Activated CD8-positive, alpha-beta memory T cell treated with anti-CD3 and anti-CD28 coated beads for 36 hours (primary cell): Measurements from ENCODE around the gene CHAC1. TPM values are rescaled to one million over a fixed set of nuclear protein-coding genes. Genes with fewer than 3 reads are reported as not detected.

Experiments used
- CTCF ChIA-PET: fragments of 350-600 bp; sonication (Branson Sonifier 250); formaldehyde crosslinking; loops from one replicate; lab custom pipeline; 2021; ENCODE audit warnings: antibody characterized with exemption; lab: Charles Lee
- POLR2A ChIA-PET: fragments of 350-600 bp; sonication (Branson Sonifier 250); formaldehyde crosslinking; loops from one replicate; lab custom pipeline; 2021; ENCODE audit warnings: antibody characterized with exemption; lab: Charles Lee
- total RNA-seq, 2 experiments: library from RNA; stranded (reverse); gene quantifications; one replicate each; pipeline ENCODE4 v1.2.3, GENCODE V29; 2021

CHAC1 gene, protein sequence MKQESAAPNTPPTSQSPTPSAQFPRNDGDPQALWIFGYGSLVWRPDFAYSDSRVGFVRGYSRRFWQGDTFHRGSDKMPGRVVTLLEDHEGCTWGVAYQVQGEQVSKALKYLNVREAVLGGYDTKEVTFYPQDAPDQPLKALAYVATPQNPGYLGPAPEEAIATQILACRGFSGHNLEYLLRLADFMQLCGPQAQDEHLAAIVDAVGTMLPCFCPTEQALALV
- total RNA-seq = 10 to 100 TPM; 24.6 to 25.2 TPM

DNA sequence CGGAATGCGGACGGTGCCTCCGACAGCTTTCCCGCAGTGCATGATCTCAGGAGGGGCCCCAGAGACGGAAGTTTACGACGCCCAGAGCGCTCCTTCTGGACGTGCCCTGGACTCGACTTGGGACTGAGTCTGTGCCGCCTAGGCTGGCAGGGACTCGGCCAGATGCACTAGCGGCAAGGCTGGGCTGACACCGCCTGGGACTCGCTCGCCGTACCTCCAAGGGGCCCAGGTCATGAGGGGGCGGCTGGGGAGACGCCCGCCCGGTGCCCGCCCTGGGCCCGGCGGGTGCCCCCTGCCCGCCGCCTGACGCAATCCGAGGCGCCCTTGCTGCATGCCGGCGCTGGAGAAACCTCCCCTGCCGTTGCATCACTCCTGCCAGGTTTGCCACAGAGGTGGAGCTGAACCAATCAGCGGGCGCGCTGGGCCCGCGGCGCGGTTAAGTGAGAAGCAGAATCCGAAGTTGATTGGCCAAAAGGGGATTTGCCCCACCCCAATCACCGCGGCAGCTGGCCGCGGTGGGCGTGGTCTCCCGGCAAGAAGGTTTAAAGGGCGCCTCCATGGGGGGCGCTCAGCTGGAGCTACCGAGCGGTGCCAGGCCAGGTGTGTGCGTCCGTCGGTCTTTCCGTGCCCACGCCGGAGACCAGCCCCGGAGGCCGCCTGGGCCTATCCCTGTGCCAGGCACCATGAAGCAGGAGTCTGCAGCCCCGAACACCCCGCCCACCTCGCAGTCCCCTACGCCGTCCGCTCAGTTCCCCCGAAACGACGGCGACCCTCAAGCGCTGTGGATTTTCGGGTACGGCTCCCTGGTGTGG lies at the start of gene CHAC1:
CHAC1 (plus strand) TSS at position 571 of the 812 bp plus-strand sequence; CDS start at position 684, 113 bp downstream.
- CTCF ChIA-PET = interaction anchor here (0.6 to 3.6 kb wide), 10 partner anchors 11 to 338 kb away, joined by 3 to 28 read pairs (median 4); partner anchors contain the start of gene VPS18
- POLR2A ChIA-PET = interaction anchor here (0.6 to 4.1 kb wide), 7 partner anchors 10 to 146 kb away, joined by 3 to 36 read pairs (median 3); partner anchors contain the start of genes DNAJC17 and VPS18

GRCh38 chr15:40904552-40905201 lies 48.6 kb upstream of the CHAC1 start:
- ChIA-PET POLR2A (interaction anchor here (0.7 to 1.0 kb wide), 2 partner anchors 50 to 681 kb away, joined by 3 read pairs; no protein-coding TSS in a partner anchor), CTCF (interaction anchor here (0.6 to 6.5 kb wide), 16 partner anchors 8 to 428 kb away, joined by 3 to 71 read pairs (median 6); partner anchors contain the start of genes CHAC1, DLL4, NUSAP1 and OIP5)

- ChIA-PET POLR2A (interaction anchor here (0.6 to 1.5 kb wide), 4 partner anchors 9 to 109 kb away, joined by 3 to 5 read pairs (median 4); no protein-coding TSS in a partner anchor), CTCF (interaction anchor here (0.6 to 6.5 kb wide), 20 partner anchors 9 to 394 kb away, joined by 3 to 71 read pairs (median 5); partner anchors contain the start of genes DLL4 and VPS18)
These were observed 46.9 kb upstream of the CHAC1 start for GRCh38 chr15:40906091-40906990.

DNA sequence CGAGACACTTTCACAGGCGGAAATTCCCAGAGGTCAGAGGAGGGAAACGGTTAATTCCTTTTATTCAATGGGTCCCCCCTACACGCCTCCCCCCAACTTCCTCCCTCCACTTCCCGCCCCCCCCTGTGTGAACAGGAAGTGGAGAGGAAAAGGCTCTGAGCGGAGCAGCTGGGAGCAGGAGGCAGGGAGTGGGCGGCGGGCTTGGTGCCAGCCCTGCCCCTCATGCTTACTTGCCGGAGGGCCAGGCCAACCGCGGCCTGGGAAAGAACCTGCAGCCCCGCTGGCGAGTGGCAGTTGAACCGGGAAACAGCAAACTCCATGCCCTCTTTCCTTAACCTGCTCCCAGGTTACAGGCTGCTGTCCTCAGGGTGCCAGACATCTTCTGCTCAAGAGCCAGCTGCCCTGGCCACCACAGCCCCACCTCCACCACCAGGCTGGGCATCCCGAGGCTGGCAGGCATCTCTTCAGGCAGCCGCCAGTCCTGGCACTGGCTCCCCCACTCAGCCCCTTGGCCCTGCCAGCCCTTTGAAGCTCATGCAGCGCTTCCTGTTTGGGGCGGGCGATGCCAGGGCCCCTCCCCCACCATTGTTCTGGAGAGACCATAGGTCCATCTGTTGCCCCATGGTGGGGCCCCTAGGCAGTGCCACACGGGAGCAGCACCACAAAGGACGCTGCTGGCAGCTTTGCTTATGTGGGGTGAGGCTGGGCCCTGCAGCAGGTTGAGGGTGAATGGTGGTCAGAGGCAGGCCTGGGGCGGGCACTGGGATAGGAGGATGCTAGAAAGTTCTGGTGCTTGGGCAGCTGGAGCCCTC lies 46.1 kb upstream of the CHAC1 start:
- ChIA-PET POLR2A (interaction anchor here (0.6 to 1.5 kb wide), 5 partner anchors 8 to 143 kb away, joined by 3 to 4 read pairs (median 4); partner anchors contain the start of gene CHAC1), CTCF (interaction anchor here (0.7 to 6.5 kb wide), 16 partner anchors 10 to 393 kb away, joined by 3 to 71 read pairs (median 5); partner anchors contain the start of genes CHAC1, DLL4 and VPS18)

DNA sequence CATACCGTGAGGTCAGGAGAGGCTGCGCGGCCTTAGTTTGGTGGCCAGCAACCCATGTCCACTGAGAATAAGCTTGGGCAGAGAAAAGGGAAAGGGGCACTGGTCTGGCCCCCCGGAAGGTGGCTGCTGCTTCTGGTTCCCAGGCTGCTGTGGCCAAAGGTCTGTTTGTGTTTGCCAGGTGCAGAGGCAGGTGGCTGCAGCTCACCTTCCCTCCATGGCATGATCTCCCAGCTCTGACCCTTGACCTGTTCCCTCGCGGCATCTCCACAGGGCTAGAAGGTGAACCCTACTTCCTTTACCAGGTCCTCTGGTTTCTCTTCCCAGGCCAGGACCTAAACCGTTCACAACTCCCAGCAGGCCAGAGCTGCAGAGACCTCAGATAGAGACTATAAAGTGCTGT lies 45.2 kb upstream of the CHAC1 start:
- CTCF ChIA-PET = interaction anchor here (1.1 to 6.5 kb wide), 8 partner anchors 9 to 239 kb away, joined by 3 to 71 read pairs (median 22); partner anchors contain the start of genes CHAC1, DLL4 and VPS18
- POLR2A ChIA-PET = interaction anchor here (1.1 to 1.4 kb wide), 2 partner anchors 33 to 45 kb away, joined by 4 read pairs; partner anchors contain the start of gene CHAC1

DNA sequence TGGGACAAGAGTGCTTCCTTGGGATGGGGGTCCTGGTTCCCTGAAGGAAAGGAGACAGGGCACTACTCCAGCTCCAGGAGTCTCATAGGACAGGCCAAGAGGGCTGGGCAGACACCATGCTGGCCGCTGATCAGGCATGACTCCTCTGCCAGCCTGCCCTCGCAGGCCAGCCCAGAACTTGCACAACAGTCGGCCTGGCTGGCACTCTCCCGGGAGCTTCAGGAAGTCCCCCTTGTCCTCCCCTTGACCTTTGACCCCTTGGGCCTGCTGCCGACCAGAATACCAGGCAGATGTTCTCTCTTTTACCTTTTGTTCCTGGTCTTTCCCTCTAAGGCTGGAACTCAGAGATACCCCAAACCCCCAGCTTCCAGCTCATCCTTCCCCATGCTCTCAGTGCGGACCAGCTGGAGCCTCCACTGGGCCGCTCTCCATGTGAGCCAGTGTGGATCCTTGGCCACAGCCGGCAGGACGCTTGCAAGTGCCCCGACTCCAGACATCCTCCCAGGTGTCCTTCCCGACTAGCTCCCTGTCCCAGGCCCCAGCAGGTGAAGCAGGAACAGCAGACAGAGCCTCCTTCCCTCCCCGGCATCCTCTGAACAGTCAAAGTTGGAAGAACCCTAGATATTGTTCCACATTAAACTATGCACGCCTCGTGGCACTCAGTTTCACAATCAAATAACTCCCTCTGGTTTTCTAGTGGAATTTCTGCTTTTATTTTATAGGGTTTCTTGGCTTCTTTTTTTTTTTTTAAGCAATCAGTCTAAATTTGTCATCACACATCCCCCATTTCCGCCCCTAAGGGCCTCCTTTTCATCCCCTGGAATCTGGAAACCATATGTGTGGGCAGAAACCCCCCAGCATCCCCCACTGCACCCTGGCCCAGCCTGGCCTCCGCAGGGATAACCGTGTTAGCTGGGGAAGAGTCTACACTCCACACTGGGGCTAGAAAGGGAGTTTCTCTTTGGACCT lies 43.3 kb upstream of the CHAC1 start:
- POLR2A ChIA-PET = no interaction called here
- CTCF ChIA-PET = interaction anchor here (0.6 kb wide), 1 partner anchor 49 kb away, joined by 4 read pairs; no protein-coding TSS in a partner anchor

GRCh38 chr15:40911141-40911540 lies 42.1 kb upstream of the CHAC1 start:
- CTCF ChIA-PET = no interaction called here
- POLR2A ChIA-PET = no interaction called here

DNA sequence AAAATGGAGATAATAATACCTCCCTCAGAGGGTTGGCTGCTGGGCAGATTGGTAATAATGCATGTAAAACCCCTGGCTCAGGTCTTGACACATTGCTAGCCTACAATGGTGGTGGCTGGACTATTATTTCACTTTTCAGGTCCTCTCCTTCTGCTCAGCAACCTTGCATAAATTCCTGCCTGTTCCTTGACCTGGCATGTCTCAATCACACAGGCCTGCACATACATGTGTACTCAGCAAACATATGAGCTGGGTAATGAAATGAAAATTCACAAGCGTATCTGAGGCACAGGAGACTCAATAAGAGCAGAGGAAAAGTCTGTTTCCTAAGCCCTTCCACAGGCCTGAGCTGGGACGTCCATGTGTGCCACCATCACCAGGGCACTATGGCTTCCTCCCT lies 41.6 kb upstream of the CHAC1 start:
- POLR2A ChIA-PET = no interaction called here
- CTCF ChIA-PET = interaction anchor here (0.6 kb wide), 1 partner anchor 18 kb away, joined by 3 read pairs; no protein-coding TSS in a partner anchor

GRCh38 chr15:40912478-40912877 lies 40.8 kb upstream of the CHAC1 start:
- CTCF ChIA-PET = interaction anchor here (0.6 to 0.7 kb wide), 2 partner anchors 9 to 18 kb away, joined by 3 read pairs; no protein-coding TSS in a partner anchor
- POLR2A ChIA-PET = no interaction called here

DNA sequence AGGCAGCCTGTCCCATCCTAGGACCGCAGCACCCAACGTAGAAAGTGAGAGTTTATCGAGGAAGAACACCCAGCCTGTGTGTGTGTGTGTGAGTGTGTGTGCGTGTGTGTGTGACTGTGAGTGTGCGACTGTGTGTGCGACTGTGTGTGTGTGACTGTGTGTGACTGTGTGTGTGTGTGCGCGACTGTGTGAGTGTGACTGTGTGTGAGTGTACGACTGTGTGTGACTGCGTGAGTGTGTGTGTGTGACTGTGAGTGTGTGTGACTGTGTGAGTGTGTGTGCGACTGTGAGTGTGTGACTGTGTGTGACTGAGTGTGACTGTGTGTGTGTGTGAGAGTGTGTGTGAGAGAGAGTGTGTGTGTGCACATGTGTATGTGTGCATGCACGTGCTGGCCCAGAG lies 39.3 kb upstream of the CHAC1 start:
- CTCF ChIA-PET = interaction anchor here (0.5 to 3.2 kb wide), 2 partner anchors 9 to 235 kb away, joined by 3 to 15 read pairs; no protein-coding TSS in a partner anchor
- POLR2A ChIA-PET = no interaction called here

GRCh38 chr15:40914486-40914885 lies 38.8 kb upstream of the CHAC1 start:
- CTCF ChIA-PET = interaction anchor here (0.5 to 3.2 kb wide), 4 partner anchors 9 to 235 kb away, joined by 3 to 15 read pairs (median 3); partner anchors contain the start of gene DLL4
- POLR2A ChIA-PET = no interaction called here

- ChIA-PET POLR2A (interaction anchor here (0.6 kb wide), 1 partner anchor 9 kb away, joined by 3 read pairs; no protein-coding TSS in a partner anchor), CTCF (interaction anchor here (0.7 to 3.2 kb wide), 4 partner anchors 10 to 93 kb away, joined by 3 to 15 read pairs (median 3); partner anchors contain the start of gene DLL4)
These were observed 38.1 kb upstream of the CHAC1 start for GRCh38 chr15:40915116-40915661.

DNA sequence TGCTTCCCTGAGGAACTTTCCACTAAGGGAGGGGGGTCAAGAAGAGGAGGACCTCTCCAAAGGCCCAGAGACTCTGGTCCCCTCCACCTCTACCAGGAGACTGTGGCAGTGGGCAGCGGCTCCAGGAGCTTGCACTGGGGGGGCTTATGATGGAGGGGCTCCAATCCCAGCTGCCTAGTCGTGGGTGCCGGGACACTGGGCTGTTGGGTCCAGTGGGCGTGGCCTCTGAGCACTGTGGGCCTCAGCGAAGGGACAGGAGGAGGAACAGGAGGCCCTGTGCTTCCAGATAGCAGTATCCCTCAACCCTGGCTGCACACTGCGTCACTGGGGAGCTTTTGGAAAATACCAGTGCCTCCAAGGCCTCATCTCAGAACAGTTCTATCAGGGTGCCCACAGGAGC lies 37.6 kb upstream of the CHAC1 start:
- POLR2A ChIA-PET = interaction anchor here (0.6 kb wide), 1 partner anchor 9 kb away, joined by 3 read pairs; no protein-coding TSS in a partner anchor
- CTCF ChIA-PET = interaction anchor here (0.7 to 3.2 kb wide), 4 partner anchors 10 to 93 kb away, joined by 3 to 15 read pairs (median 3); partner anchors contain the start of gene DLL4

DNA sequence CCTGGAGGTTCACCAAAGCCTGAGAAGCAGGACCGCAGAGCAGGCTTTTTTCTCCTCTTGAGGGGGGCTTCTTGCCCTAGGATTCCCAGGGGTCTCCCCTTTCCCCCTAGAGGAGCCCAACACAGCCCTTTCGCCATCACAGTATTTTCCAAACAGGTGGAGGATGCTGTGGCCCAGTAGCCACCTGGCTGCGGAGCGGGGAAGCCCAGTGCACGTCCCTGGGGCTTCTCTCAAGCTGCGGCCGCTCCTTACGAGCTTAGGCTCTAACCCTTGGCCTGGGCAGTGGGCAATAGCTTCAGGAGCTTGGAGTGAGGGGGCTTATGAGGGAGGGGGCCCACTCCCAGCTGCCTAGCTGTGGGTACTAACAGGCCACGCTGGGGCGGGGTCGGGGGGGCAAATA lies 35.7 kb upstream of the CHAC1 start:
- CTCF ChIA-PET = interaction anchor here (1.1 to 1.3 kb wide), 2 partner anchors 8 to 10 kb away, joined by 3 to 4 read pairs; no protein-coding TSS in a partner anchor
- POLR2A ChIA-PET = no interaction called here
